A673 (cell line): ENCODE results near the gene MKRN3. TPM values are rescaled to one million over a fixed set of nuclear protein-coding genes. Genes with fewer than 3 reads are reported as not detected.

Experiments used
- BruUV-seq: library from RNA; stranded (reverse); fragments of 400-500 nt; replicated peaks from 2 replicates; lab custom pipeline; 2021; lab: Mats Ljungman, UMichigan
- CTCF ChIA-PET: fragments of 300-600 bp; sonication (Branson Sonifier 250); formaldehyde crosslinking; loops from one replicate; lab custom pipeline; 2022; ENCODE audit warnings: antibody characterized with exemption; lab: Charles Lee
- POLR2A ChIA-PET: fragments of 300-600 bp; sonication (Branson Sonifier 250); formaldehyde crosslinking; loops from one replicate; lab custom pipeline; 2022; ENCODE audit warnings: antibody characterized with exemption; ENCODE audit not compliant: low non-redundant PET; lab: Charles Lee
- DNase-seq: peaks from one replicate; pipeline ENCODE4 v3.0.0-alpha.2; 2015; ENCODE audit warnings: low spot score
- H3K27ac ChIP-seq: fragments of 200-600 bp; sonication (generic); 2 replicates; pipeline ENCODE4 v1.5.1; 2016; ENCODE audit warnings: mixed run types, low read depth, mild to moderate bottlenecking, mixed read lengths, antibody characterized with exemption, low read length; ENCODE audit not compliant: poor library complexity, severe bottlenecking
- H3K27me3 ChIP-seq: fragments of 200-600 bp; sonication (generic); replicated peaks from 2 replicates; pipeline ENCODE4 v1.6.1; 2017; ENCODE audit warnings: mixed run types, low read depth, mild to moderate bottlenecking, mixed read lengths, antibody characterized with exemption, low read length; ENCODE audit not compliant: insufficient read depth, poor library complexity
- H3K36me3 ChIP-seq: fragments of 200-600 bp; sonication (generic); 2 replicates; pipeline ENCODE4 v1.6.1; 2016; ENCODE audit warnings: mixed run types, mild to moderate bottlenecking, mixed read lengths, antibody characterized with exemption, low read length; ENCODE audit not compliant: insufficient read depth, poor library complexity, severe bottlenecking
- H3K4me1 ChIP-seq: fragments of 200-600 bp; sonication (generic); 2 replicates; pipeline ENCODE4 v1.6.1; 2017; ENCODE audit warnings: mixed run types, mild to moderate bottlenecking, mixed read lengths, antibody characterized with exemption, low read length; ENCODE audit not compliant: insufficient read depth, poor library complexity, severe bottlenecking
- H3K4me3 ChIP-seq: fragments of 200-600 bp; sonication (generic); 2 replicates; pipeline ENCODE4 v1.5.1; 2016; ENCODE audit warnings: low read depth, mixed run types, mild to moderate bottlenecking, mixed read lengths, low read length; ENCODE audit not compliant: poor library complexity, severe bottlenecking
- H3K9me3 ChIP-seq: fragments of 200-600 bp; sonication (generic); 2 replicates; pipeline ENCODE4 v1.6.1; 2016; ENCODE audit warnings: mixed run types, low read depth, mild to moderate bottlenecking, mixed read lengths, antibody characterized with exemption, low read length; ENCODE audit not compliant: poor library complexity, severe bottlenecking
- EZH2 ChIP-seq: fragments of 200-600 bp; sonication (generic); IDR thresholded peaks from 2 replicates; pipeline ENCODE4 v1.6.1; 2017; ENCODE audit warnings: borderline replicate concordance, low read depth, mild to moderate bottlenecking, mixed read lengths, antibody characterized with exemption, low read length; ENCODE audit not compliant: poor library complexity, severe bottlenecking
- intact Hi-C: fragments of 100-400 bp; cut with micrococcal nuclease; formaldehyde crosslinking; loops from one replicate; pipeline ENCODE4 v1.10.0; 2022; ENCODE audit not compliant: unreplicated experiment
- total RNA-seq: library from RNA; stranded (reverse); gene quantifications from 2 replicates; pipeline ENCODE4 v1.2.3, GENCODE V29; 2021
- TF ChIP-seq, protein P1 (sequence below): fragments of 300-800, 200-600 bp; sonication (generic); conservative IDR thresholded peaks from 2 replicates; pipeline ENCODE4 v1.5.1; 2017; ENCODE audit warnings: low read depth, mild to moderate bottlenecking, antibody characterized with exemption, low read length, moderate library complexity, mixed read lengths

Gene MKRN3
- total RNA-seq, 1 experiment from 2014 or later = not detected

DNA sequence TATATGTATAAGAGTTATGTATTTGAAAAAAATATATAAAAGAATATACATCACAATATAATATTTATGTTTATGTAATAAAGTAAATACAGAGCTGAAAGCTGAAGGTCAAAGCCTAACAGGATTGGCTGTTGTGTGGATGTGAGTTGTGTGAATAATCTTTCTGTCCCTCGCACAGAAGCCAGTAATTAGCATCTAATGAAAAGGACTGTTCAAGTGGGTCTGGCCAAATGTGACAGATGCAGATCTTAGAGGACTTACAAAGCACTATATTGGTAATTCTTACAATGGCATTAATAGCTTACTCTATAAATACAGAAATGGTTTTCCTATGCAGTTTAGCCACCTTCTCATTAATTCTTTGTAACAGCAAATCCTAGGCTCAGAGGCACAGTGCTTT, 2.4 kb downstream of the MKRN3 start:
- TF ChIP-seq EZH2 = no peak
- TF ChIP-seq, protein P1, sequence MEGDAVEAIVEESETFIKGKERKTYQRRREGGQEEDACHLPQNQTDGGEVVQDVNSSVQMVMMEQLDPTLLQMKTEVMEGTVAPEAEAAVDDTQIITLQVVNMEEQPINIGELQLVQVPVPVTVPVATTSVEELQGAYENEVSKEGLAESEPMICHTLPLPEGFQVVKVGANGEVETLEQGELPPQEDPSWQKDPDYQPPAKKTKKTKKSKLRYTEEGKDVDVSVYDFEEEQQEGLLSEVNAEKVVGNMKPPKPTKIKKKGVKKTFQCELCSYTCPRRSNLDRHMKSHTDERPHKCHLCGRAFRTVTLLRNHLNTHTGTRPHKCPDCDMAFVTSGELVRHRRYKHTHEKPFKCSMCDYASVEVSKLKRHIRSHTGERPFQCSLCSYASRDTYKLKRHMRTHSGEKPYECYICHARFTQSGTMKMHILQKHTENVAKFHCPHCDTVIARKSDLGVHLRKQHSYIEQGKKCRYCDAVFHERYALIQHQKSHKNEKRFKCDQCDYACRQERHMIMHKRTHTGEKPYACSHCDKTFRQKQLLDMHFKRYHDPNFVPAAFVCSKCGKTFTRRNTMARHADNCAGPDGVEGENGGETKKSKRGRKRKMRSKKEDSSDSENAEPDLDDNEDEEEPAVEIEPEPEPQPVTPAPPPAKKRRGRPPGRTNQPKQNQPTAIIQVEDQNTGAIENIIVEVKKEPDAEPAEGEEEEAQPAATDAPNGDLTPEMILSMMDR = no peak

GRCh38 chr15:23569151-23569925, 3.9 kb downstream of the MKRN3 start:
- no peak for TF ChIP-seq EZH2
- TF ChIP-seq, protein P1 = no peak
- H3K9me3 ChIP-seq = no peaks in the 10 kb centered on the region
- ChIA-PET CTCF (no interaction called here), POLR2A (no interaction called here)
- H3K27me3 ChIP-seq = no peaks in the 10 kb centered on the region
- H3K4me3 ChIP-seq = no peak overlapping the region
- intact Hi-C loops = no loop called here
- BruUV-seq = no TSS peak
- no peak overlapping the region for H3K27ac ChIP-seq
- H3K4me1 ChIP-seq = no peaks in the 10 kb centered on the region
- no peak for DNase-seq
- no peaks in the 10 kb centered on the region for H3K36me3 ChIP-seq

More for the DNA sequence above, 2.4 kb downstream of the MKRN3 start:
- no peak for DNase-seq
- H3K4me1 ChIP-seq = no peaks in the 10 kb centered on the region
- intact Hi-C loops = no loop called here
- no peak overlapping the region for H3K4me3 ChIP-seq
- CTCF ChIA-PET = no interaction called here
- no peaks in the 10 kb centered on the region for H3K27me3 ChIP-seq
- BruUV-seq = no TSS peak
- H3K9me3 ChIP-seq = peaks cover 3% of the 10 kb centered on the region
- POLR2A ChIA-PET = no interaction called here
- H3K27ac ChIP-seq = no peak overlapping the region
- no peaks in the 10 kb centered on the region for H3K36me3 ChIP-seq

- no peak overlapping the region for H3K4me3 ChIP-seq
- DNase-seq = no peak
- intact Hi-C loops = no loop called here
- H3K27ac ChIP-seq = no peak overlapping the region
- no peaks in the 10 kb centered on the region for H3K4me1 ChIP-seq
- POLR2A ChIA-PET = no interaction called here
- BruUV-seq = no TSS peak
- H3K27me3 ChIP-seq = no peaks in the 10 kb centered on the region
- TF ChIP-seq, protein P1 = no peak
- CTCF ChIA-PET = no interaction called here
- H3K9me3 ChIP-seq = no peaks in the 10 kb centered on the region
- no peaks in the 10 kb centered on the region for H3K36me3 ChIP-seq
Measured at GRCh38 chr15:23570486-23570885, 5.0 kb downstream of the MKRN3 start.
